ENCODE results near the gene GSX2.

DNA sequence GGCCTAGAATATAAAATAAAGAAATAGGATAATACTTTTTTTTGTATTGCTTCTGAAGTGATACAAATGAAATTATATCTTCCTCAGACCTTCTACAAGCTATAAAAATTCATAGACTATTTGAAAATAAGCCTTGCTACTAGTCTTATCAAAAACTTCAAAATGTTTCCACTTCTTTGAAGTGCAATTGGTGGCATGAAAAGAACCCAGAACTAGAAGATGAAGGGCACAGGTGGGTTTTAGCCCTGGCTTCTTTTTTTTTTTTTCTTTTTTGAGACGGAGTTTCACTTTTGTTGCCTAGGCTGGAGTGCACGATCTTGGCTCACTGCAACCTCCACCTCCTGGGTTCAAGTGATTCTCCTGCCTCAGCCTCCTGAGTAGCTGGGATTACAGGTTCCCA is 44.2 kb downstream of the GSX2 start:
- TF ChIP-seq ZBTB1 (tag by site-specific recombination; IDR thresholded peaks at IDR 0.05) (no peak), ZNF19 (tag by site-specific recombination; IDR thresholded peaks at IDR 0.05; ENCODE audit: low read depth) (no peak), ZNF121 (tag by site-specific recombination; IDR thresholded peaks at IDR 0.05) (no peak), REST (tag by site-specific recombination; IDR thresholded peaks at IDR 0.05) (no peak), ZNF677 (tag by site-specific recombination; IDR thresholded peaks at IDR 0.05) (no peak), ZNF274 (IDR thresholded peaks at IDR 0.05; ENCODE audit: low read length) (no peak), ZNF274 (tag by site-specific recombination; IDR thresholded peaks at IDR 0.05; ENCODE audit: borderline replicate concordance) (no peak), ZBTB21 (tag by site-specific recombination; IDR thresholded peaks at IDR 0.05) (no peak), PATZ1 (tag by site-specific recombination; IDR thresholded peaks at IDR 0.05) (no peak), ZNF133 (tag by site-specific recombination; IDR thresholded peaks at IDR 0.05) (no peak)
- TF ChIP-seq, protein P1, sequence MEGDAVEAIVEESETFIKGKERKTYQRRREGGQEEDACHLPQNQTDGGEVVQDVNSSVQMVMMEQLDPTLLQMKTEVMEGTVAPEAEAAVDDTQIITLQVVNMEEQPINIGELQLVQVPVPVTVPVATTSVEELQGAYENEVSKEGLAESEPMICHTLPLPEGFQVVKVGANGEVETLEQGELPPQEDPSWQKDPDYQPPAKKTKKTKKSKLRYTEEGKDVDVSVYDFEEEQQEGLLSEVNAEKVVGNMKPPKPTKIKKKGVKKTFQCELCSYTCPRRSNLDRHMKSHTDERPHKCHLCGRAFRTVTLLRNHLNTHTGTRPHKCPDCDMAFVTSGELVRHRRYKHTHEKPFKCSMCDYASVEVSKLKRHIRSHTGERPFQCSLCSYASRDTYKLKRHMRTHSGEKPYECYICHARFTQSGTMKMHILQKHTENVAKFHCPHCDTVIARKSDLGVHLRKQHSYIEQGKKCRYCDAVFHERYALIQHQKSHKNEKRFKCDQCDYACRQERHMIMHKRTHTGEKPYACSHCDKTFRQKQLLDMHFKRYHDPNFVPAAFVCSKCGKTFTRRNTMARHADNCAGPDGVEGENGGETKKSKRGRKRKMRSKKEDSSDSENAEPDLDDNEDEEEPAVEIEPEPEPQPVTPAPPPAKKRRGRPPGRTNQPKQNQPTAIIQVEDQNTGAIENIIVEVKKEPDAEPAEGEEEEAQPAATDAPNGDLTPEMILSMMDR (tag by site-specific recombination; IDR thresholded peaks at IDR 0.05): no peak
- TF ChIP-seq, protein P2, sequence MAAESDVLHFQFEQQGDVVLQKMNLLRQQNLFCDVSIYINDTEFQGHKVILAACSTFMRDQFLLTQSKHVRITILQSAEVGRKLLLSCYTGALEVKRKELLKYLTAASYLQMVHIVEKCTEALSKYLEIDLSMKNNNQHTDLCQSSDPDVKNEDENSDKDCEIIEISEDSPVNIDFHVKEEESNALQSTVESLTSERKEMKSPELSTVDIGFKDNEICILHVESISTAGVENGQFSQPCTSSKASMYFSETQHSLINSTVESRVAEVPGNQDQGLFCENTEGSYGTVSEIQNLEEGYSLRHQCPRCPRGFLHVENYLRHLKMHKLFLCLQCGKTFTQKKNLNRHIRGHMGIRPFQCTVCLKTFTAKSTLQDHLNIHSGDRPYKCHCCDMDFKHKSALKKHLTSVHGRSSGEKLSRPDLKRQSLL (tag by site-specific recombination; IDR thresholded peaks at IDR 0.05): no peak

Measured in HEK293 (cell line).